GM23338 (cell line): ENCODE measurements around the gene CD4.

Source experiments
- CREB1 ChIP-seq: fragments of 250-450 bp; sonication (Bioruptor Pico); IDR thresholded peaks from 2 replicates; pipeline ENCODE4 v1.5.0; 2020; ENCODE audit warnings: low read depth, mild to moderate bottlenecking, moderate library complexity
- CTCF ChIP-seq, 2 experiments: fragments of 200-600 bp in 1 of 2; sonication (generic) in 1 of 2; conservative IDR thresholded peaks; 2 replicates each; pipeline versions ENCODE4 v1.5.1 to v1.6.1; 2016 to 2017; ENCODE audit warnings: antibody characterized with exemption in 2 of 2, low read depth in 2 of 2, mild to moderate bottlenecking in 2 of 2, moderate library complexity in 1 of 2
- ETS1 ChIP-seq: IDR thresholded peaks from 2 replicates; pipeline ENCODE4 v1.6.1; 2016; ENCODE audit warnings: antibody characterized with exemption
- EZH2 ChIP-seq: fragments of 200-600 bp; sonication (generic); IDR thresholded peaks from one replicate; pipeline ENCODE4 v1.8.0; 2017; ENCODE audit warnings: antibody characterized with exemption, mild to moderate bottlenecking, low read depth; ENCODE audit not compliant: unreplicated experiment
- EZH2phosphoT487 ChIP-seq: fragments of 200-600 bp; sonication (generic); IDR thresholded peaks from one replicate; pipeline ENCODE4 v1.8.1; 2018; ENCODE audit warnings: antibody characterized with exemption; ENCODE audit not compliant: unreplicated experiment
- JUNB ChIP-seq: IDR thresholded peaks from one replicate; pipeline ENCODE4 v1.6.1; 2016; ENCODE audit warnings: antibody characterized with exemption; ENCODE audit not compliant: unreplicated experiment
- NANOG ChIP-seq: IDR thresholded peaks from 2 replicates; pipeline ENCODE4 v1.6.1; 2016; ENCODE audit warnings: antibody characterized with exemption, borderline replicate concordance
- POLR2AphosphoS5 ChIP-seq: IDR thresholded peaks from 2 replicates; pipeline ENCODE4 v1.6.1; 2016; ENCODE audit warnings: antibody characterized with exemption, low read depth
- STAT1 ChIP-seq: IDR thresholded peaks from one replicate; pipeline ENCODE4 v1.6.1; 2016; ENCODE audit warnings: antibody characterized with exemption; ENCODE audit not compliant: unreplicated experiment
- ZNF114 ChIP-seq: fragments of 250-450 bp; sonication (Bioruptor Pico); IDR thresholded peaks from 2 replicates; pipeline ENCODE4 v1.5.0; 2020; ENCODE audit warnings: mild to moderate bottlenecking, moderate library complexity
- ZNF331 ChIP-seq: fragments of 250-450 bp; sonication (Bioruptor Pico); IDR thresholded peaks from 2 replicates; pipeline ENCODE4 v1.5.0; 2020; ENCODE audit warnings: low read depth, mild to moderate bottlenecking, moderate library complexity
- TF ChIP-seq, protein P1 (sequence below): IDR thresholded peaks from one replicate; pipeline ENCODE4 v1.6.1; 2018; ENCODE audit warnings: antibody characterized with exemption; ENCODE audit not compliant: unreplicated experiment
- TF ChIP-seq, protein P2 (sequence below): fragments of 250-450 bp; sonication (Bioruptor Pico); IDR thresholded peaks from 2 replicates; pipeline ENCODE4 v1.5.0; 2020; ENCODE audit warnings: mild to moderate bottlenecking, moderate library complexity

DNA sequence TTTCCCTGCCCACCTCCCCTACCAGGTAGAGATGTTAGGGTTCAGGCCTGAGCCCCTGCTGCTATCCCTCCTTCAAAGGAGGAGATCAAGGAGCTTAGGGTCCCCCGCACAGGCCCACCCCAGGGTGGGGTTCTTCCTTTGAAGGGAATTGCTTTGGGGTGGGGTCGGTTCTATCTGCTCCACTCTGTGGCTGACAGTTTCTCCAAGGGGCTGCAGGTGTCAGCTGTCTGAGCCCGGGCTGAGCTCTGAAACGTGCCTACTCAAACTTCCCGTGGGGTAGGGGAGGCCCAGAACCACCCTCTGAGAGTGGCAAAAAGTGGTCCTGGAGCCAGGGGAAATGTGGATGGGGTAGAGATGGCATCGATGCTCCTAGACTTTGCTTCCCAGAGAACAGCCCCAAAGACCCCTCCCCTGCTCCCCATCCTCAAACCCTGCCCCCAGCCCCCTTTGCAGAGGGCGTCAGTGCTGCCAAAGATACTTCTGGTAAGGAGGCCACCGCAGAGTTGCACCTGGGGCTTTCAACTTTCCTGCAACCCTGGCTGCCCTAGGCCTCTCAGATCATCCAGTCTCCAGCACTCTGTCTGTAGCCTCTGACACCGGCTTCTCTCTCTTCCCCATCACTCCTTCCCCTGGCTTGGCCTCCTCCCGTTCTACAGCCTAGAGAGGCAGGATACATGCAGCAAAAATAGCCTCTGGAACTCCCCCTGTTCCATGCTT is 6.3 kb upstream of the CD4 start:
- TF ChIP-seq EZH2phosphoT487 (no peak), CTCF (conservative IDR thresholded peaks at IDR 0.05; ENCODE audit: low read depth in 2 of 2) (no peak), JUNB (no peak), STAT1 (no peak), POLR2AphosphoS5 (no peak), EZH2 (no peak), ZNF114 (CRISPR knock-in tag) (no peak), CREB1 (CRISPR knock-in tag) (no peak), ZNF331 (CRISPR knock-in tag) (no peak), NANOG (no peak), ETS1 (no peak)
- TF ChIP-seq, protein P1, sequence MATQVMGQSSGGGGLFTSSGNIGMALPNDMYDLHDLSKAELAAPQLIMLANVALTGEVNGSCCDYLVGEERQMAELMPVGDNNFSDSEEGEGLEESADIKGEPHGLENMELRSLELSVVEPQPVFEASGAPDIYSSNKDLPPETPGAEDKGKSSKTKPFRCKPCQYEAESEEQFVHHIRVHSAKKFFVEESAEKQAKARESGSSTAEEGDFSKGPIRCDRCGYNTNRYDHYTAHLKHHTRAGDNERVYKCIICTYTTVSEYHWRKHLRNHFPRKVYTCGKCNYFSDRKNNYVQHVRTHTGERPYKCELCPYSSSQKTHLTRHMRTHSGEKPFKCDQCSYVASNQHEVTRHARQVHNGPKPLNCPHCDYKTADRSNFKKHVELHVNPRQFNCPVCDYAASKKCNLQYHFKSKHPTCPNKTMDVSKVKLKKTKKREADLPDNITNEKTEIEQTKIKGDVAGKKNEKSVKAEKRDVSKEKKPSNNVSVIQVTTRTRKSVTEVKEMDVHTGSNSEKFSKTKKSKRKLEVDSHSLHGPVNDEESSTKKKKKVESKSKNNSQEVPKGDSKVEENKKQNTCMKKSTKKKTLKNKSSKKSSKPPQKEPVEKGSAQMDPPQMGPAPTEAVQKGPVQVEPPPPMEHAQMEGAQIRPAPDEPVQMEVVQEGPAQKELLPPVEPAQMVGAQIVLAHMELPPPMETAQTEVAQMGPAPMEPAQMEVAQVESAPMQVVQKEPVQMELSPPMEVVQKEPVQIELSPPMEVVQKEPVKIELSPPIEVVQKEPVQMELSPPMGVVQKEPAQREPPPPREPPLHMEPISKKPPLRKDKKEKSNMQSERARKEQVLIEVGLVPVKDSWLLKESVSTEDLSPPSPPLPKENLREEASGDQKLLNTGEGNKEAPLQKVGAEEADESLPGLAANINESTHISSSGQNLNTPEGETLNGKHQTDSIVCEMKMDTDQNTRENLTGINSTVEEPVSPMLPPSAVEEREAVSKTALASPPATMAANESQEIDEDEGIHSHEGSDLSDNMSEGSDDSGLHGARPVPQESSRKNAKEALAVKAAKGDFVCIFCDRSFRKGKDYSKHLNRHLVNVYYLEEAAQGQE = no peak
- TF ChIP-seq, protein P2, sequence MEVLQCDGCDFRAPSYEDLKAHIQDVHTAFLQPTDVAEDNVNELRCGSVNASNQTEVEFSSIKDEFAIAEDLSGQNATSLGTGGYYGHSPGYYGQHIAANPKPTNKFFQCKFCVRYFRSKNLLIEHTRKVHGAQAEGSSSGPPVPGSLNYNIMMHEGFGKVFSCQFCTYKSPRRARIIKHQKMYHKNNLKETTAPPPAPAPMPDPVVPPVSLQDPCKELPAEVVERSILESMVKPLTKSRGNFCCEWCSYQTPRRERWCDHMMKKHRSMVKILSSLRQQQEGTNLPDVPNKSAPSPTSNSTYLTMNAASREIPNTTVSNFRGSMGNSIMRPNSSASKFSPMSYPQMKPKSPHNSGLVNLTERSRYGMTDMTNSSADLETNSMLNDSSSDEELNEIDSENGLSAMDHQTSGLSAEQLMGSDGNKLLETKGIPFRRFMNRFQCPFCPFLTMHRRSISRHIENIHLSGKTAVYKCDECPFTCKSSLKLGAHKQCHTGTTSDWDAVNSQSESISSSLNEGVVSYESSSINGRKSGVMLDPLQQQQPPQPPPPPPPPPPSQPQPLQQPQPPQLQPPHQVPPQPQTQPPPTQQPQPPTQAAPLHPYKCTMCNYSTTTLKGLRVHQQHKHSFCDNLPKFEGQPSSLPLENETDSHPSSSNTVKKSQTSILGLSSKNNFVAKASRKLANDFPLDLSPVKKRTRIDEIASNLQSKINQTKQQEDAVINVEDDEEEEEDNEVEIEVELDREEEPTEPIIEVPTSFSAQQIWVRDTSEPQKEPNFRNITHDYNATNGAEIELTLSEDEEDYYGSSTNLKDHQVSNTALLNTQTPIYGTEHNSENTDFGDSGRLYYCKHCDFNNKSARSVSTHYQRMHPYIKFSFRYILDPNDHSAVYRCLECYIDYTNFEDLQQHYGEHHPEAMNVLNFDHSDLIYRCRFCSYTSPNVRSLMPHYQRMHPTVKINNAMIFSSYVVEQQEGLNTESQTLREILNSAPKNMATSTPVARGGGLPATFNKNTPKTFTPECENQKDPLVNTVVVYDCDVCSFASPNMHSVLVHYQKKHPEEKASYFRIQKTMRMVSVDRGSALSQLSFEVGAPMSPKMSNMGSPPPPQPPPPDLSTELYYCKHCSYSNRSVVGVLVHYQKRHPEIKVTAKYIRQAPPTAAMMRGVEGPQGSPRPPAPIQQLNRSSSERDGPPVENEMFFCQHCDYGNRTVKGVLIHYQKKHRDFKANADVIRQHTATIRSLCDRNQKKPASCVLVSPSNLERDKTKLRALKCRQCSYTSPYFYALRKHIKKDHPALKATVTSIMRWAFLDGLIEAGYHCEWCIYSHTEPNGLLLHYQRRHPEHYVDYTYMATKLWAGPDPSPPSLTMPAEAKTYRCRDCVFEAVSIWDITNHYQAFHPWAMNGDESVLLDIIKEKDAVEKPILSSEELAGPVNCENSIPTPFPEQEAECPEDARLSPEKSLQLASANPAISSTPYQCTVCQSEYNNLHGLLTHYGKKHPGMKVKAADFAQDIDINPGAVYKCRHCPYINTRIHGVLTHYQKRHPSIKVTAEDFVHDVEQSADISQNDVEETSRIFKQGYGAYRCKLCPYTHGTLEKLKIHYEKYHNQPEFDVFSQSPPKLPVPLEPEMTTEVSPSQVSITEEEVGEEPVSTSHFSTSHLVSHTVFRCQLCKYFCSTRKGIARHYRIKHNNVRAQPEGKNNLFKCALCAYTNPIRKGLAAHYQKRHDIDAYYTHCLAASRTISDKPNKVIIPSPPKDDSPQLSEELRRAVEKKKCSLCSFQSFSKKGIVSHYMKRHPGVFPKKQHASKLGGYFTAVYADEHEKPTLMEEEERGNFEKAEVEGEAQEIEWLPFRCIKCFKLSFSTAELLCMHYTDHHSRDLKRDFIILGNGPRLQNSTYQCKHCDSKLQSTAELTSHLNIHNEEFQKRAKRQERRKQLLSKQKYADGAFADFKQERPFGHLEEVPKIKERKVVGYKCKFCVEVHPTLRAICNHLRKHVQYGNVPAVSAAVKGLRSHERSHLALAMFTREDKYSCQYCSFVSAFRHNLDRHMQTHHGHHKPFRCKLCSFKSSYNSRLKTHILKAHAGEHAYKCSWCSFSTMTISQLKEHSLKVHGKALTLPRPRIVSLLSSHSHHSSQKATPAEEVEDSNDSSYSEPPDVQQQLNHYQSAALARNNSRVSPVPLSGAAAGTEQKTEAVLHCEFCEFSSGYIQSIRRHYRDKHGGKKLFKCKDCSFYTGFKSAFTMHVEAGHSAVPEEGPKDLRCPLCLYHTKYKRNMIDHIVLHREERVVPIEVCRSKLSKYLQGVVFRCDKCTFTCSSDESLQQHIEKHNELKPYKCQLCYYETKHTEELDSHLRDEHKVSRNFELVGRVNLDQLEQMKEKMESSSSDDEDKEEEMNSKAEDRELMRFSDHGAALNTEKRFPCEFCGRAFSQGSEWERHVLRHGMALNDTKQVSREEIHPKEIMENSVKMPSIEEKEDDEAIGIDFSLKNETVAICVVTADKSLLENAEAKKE = no peak
